T-helper 2 cell (primary cell): ENCODE results near the gene C2.
"Not testable (repeated sequence)": the region's sequence is repeated elsewhere in the genome, so short reads cannot be mapped to it uniquely, and the experiment has no call there.

ENCODE experiments used
- DNase-seq, 5 experiments: peaks; one replicate each; pipeline versions ENCODE4 v3.0.0 to v3.0.0-alpha.2; 2012 to 2022

C2 gene

DNA sequence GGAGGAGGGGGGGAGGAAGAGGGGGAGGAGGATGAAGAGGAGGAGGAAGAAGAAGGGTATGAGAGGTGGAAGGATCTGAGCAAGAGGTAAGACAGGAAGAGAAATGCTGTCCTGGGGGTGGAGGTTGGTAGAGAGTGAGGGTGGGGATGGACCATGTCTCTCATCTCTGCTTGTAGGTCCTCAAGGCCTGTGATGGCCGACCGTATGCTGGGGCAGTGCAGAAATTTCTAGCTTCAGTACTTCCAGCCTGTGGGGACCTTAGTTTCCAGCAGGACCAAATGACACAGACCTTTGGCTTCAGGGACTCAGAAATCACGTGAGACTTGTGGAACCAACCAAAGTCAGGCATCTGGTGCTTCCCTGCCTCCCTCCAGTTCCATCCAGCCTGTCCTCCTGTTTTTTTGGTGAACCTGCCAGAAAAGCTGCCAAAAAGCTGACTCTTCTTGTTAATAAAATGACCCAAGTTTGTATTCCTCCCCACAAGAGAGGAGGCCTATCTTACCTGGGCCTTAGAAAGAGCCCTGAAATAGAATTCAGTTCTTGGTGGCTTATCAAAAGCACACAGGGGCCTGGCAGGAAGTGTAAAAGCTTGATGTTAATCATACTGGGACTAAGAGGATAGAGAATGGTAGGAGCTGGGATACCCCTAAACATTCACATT lies 51.9 kb downstream of the C2 start:
- DNase-seq, result no peak

- not testable (repeated sequence) for DNase-seq
These were observed 52.8 kb downstream of the C2 start for GRCh38 chr6:31980195-31980876.

- DNase-seq, result not testable (repeated sequence)
These were observed 53.5 kb downstream of the C2 start for GRCh38 chr6:31980998-31981397.

- DNase-seq, result not testable (repeated sequence)
These were observed 54.2 kb downstream of the C2 start, which contains the start of gene C4A for GRCh38 chr6:31981744-31982143. Gene C4A (plus strand): TSS chr6:31982057. CDS start chr6:31982108, 51 bp downstream.

GRCh38 chr6:31989363-31989762 lies 61.8 kb downstream of the C2 start:
- DNase-seq, result not testable (repeated sequence)

DNA sequence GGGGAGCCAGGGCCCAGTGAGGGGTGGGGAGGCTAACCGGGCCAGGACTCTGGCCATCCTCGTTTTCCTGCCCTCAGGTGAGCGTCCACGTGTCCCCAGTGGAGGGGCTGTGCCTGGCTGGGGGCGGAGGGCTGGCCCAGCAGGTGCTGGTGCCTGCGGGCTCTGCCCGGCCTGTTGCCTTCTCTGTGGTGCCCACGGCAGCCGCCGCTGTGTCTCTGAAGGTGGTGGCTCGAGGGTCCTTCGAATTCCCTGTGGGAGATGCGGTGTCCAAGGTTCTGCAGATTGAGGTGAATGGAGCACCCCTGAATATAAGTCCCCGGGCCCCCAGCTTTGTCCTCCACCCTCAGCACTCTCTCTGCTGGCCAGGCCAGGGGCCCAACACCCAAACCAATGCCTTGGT lies 66.9 kb downstream of the C2 start:
- not testable (repeated sequence) for DNase-seq
